Measurements from ENCODE around the gene CAMTA1. TPM values are rescaled to one million over a fixed set of nuclear protein-coding genes. Genes with fewer than 3 reads are reported as not detected.

The CAMTA1 gene
- total RNA-seq, 2 donors from 2014 or later, result 100 to 102 TPM

- WGBS, result 87% methylated on average over 2 of the region's 2 CpGs
- H3K4me3 ChIP-seq, result no peak overlapping the region
- no peak for DNase-seq (ENCODE audit: low spot score)
- intact Hi-C loops (cut with DNase I), result no loop called here
- H3K27me3 ChIP-seq (replicated peaks; ENCODE audit: insufficient read depth), result no peaks in the 10 kb centered on the region
- TF ChIP-seq POLR2AphosphoS5 (IDR thresholded peaks at IDR 0.05), result no peak
- no peak for TF ChIP-seq CTCF (IDR thresholded peaks at IDR 0.05)
- TF ChIP-seq POLR2A (IDR thresholded peaks at IDR 0.05), result no peak
- H3K36me3 ChIP-seq, result no peaks in the 10 kb centered on the region
- H3K4me1 ChIP-seq (replicated peaks), result peaks cover 3% of the 10 kb centered on the region
- no peaks in the 10 kb centered on the region for H3K9me3 ChIP-seq
- no peak overlapping the region for H3K27ac ChIP-seq
Observed at GRCh38 chr1:6802454-6802853, 17.2 kb downstream of the CAMTA1 start.

- 94% methylated on average over 8 of the region's 8 CpGs for whole genome bisulfite sequencing
Observed at GRCh38 chr1:6802893-6803292, 17.6 kb downstream of the CAMTA1 start.

GRCh38 chr1:6803357-6803756 lies 18.1 kb downstream of the CAMTA1 start:
- TF ChIP-seq POLR2AphosphoS5 (IDR thresholded peaks at IDR 0.05), result no peak
- no peak for TF ChIP-seq CTCF (IDR thresholded peaks at IDR 0.05)
- no peak for TF ChIP-seq POLR2A (IDR thresholded peaks at IDR 0.05)
- no peaks in the 10 kb centered on the region for H3K9me3 ChIP-seq
- intact Hi-C loops (cut with DNase I), result no loop called here
- H3K4me1 ChIP-seq (replicated peaks), result peaks cover 3% of the 10 kb centered on the region
- no peak overlapping the region for H3K4me3 ChIP-seq
- no peak overlapping the region for H3K27ac ChIP-seq
- no peaks in the 10 kb centered on the region for H3K36me3 ChIP-seq
- 64% methylated on average over 2 of the region's 2 CpGs for WGBS
- DNase-seq (ENCODE audit: low spot score), result no peak
- H3K27me3 ChIP-seq (replicated peaks; ENCODE audit: insufficient read depth), result no peaks in the 10 kb centered on the region

More at GRCh38 chr1:6802893-6803292, 17.6 kb downstream of the CAMTA1 start:
- Histone ChIP-seq H3K4me3 (no peak overlapping the region), H3K27me3 (replicated peaks; ENCODE audit: insufficient read depth) (no peaks in the 10 kb centered on the region), H3K4me1 (replicated peaks) (peaks cover 3% of the 10 kb centered on the region), H3K36me3 (no peaks in the 10 kb centered on the region), H3K9me3 (no peaks in the 10 kb centered on the region), H3K27ac (no peak overlapping the region)
- intact Hi-C loops (cut with DNase I), result no loop called here
- DNase-seq (ENCODE audit: low spot score), result no peak
- no peak for TF ChIP-seq CTCF (IDR thresholded peaks at IDR 0.05)
- TF ChIP-seq POLR2AphosphoS5 (IDR thresholded peaks at IDR 0.05), result no peak
- TF ChIP-seq POLR2A (IDR thresholded peaks at IDR 0.05), result no peak

- Histone ChIP-seq H3K36me3 (no peaks in the 10 kb centered on the region), H3K4me3 (no peak overlapping the region), H3K9me3 (no peaks in the 10 kb centered on the region), H3K27ac (no peak overlapping the region), H3K27me3 (replicated peaks; ENCODE audit: insufficient read depth) (no peaks in the 10 kb centered on the region), H3K4me1 (replicated peaks) (peaks cover 3% of the 10 kb centered on the region)
- DNase-seq (ENCODE audit: low spot score), result no peak
- TF ChIP-seq CTCF (IDR thresholded peaks at IDR 0.05), result no peak
- TF ChIP-seq POLR2AphosphoS5 (IDR thresholded peaks at IDR 0.05), result no peak
- TF ChIP-seq POLR2A (IDR thresholded peaks at IDR 0.05), result no peak
- WGBS, result 83% methylated on average over 1 of the region's 1 CpG
- intact Hi-C loops (cut with DNase I), result no loop called here
Observed at GRCh38 chr1:6805004-6805416, 19.8 kb downstream of the CAMTA1 start.

GRCh38 chr1:6807782-6808181 lies 22.5 kb downstream of the CAMTA1 start:
- Histone ChIP-seq H3K27ac (no peak overlapping the region), H3K4me1 (replicated peaks) (no peaks in the 10 kb centered on the region), H3K27me3 (replicated peaks; ENCODE audit: insufficient read depth) (no peaks in the 10 kb centered on the region), H3K4me3 (no peak overlapping the region), H3K36me3 (no peaks in the 10 kb centered on the region), H3K9me3 (no peaks in the 10 kb centered on the region)
- DNase-seq (ENCODE audit: low spot score), result no peak
- TF ChIP-seq POLR2AphosphoS5 (IDR thresholded peaks at IDR 0.05) (no peak), POLR2A (IDR thresholded peaks at IDR 0.05) (no peak), CTCF (IDR thresholded peaks at IDR 0.05) (no peak)
- 80% methylated on average over 3 of the region's 3 CpGs for WGBS
- intact Hi-C loops (cut with DNase I), result no loop called here

All from prostate gland (tissue), 2 donors.